Measurements from ENCODE around the gene PDGFRB. TPM values are rescaled to one million over a fixed set of nuclear protein-coding genes. Genes with fewer than 3 reads are reported as not detected.
A peak's percentile ranks its signal among the peaks of the same experiment; 100 is the strongest.

Gene PDGFRB
- total RNA-seq, 4 donors from 2014 or later, result 20.2 to 56.3 (median 28.3) TPM

DNA sequence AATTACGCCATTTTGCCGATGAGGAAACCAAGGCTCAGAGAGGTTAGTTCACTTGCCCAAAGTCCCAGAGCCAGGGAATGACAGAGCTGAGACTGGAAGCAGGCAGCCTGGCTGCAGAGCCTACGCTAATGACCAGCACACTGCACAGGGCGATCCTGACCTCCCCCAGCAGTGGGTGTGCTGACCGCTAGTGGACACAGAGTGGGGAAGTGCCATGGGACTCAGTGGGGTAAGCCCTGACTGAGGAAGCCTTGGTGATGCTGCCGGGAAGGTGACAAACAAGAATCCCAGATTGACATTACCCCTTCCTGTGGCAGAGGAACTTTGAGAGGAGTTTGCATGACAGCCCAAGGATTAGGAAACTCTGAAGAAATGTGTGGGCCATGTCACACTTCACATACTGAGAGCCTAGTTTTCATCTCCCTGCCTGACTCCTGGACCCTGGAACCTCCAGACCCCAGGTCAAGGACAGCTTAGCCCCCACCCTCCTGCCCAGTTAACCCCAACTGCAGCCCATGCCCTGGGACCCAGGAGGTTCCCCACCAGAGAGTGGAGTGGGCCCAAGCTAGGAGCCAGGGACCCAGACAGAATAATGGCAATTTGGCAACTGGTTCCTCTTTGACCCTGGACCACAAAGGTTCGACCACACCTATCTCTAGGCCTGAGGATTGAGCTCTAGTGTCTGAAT lies 49.6 kb downstream of the PDGFRB start:
- intact Hi-C loops (cut with DNase I; ENCODE audit: low total_unique reads) (no loop called here), in situ Hi-C loops (cut with MboI; ENCODE audit: low pct_ligation_motif_present in 1 of 4, low pct_unique_long_range_greater_than_20kb in 1 of 4, low sequenced_read_pairs in 3 of 4) (loop anchor here in 1 of 4 donors (25.0 kb wide), 1 partner anchor 269 kb away; no protein-coding TSS in a partner anchor)
- 86 to 100% methylated on average over 1 to 7 of the region's 7 CpGs for WGBS, 2 donors (ENCODE audit: low coverage in 1 of 2)
- TF ChIP-seq EP300 (IDR thresholded peaks at IDR 0.05; ENCODE audit: low read depth), result no peak
- TF ChIP-seq, protein P1, sequence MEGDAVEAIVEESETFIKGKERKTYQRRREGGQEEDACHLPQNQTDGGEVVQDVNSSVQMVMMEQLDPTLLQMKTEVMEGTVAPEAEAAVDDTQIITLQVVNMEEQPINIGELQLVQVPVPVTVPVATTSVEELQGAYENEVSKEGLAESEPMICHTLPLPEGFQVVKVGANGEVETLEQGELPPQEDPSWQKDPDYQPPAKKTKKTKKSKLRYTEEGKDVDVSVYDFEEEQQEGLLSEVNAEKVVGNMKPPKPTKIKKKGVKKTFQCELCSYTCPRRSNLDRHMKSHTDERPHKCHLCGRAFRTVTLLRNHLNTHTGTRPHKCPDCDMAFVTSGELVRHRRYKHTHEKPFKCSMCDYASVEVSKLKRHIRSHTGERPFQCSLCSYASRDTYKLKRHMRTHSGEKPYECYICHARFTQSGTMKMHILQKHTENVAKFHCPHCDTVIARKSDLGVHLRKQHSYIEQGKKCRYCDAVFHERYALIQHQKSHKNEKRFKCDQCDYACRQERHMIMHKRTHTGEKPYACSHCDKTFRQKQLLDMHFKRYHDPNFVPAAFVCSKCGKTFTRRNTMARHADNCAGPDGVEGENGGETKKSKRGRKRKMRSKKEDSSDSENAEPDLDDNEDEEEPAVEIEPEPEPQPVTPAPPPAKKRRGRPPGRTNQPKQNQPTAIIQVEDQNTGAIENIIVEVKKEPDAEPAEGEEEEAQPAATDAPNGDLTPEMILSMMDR (IDR thresholded peaks at IDR 0.05), result no peak
- no peak for TF ChIP-seq POLR2AphosphoS5 (IDR thresholded peaks at IDR 0.05)
- no peak for TF ChIP-seq POLR2A (IDR thresholded peaks at IDR 0.05)
- Histone ChIP-seq H3K27me3 (no peaks in the 10 kb centered on the region), H3K36me3 (no peaks in the 10 kb centered on the region), H3K9me3 (no peaks in the 10 kb centered on the region), H3K27ac (peak overlapping the region in 2 of 4 donors; percentile 40 to 55), H3K4me1 (peaks cover 0 to 34% (median 10%) of the 10 kb centered on the region in 4 donors), H3K4me3 (no peak overlapping the region)
- no peak for DNase-seq

DNA sequence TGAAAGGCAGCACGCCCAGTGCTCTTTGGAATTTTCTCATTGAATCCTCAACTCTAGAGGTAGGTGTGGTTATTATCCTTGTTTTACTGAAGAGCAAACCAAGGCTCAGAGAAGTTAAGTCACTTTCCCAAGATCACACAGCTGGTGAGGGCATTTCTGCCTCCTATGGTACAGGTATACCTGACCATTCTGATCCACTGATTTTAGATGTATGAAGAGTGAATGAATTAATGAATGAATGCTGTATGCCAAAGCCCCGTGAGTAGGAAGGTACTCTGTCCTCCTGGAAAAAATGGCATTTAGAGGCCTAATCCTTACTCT lies 51.1 kb downstream of the PDGFRB start:
- 85% methylated on average over 2 of the region's 2 CpGs; no CpG with 5 or more reads in 1 of the 2 donors for WGBS, 2 donors (ENCODE audit: low coverage in 1 of 2)
- intact Hi-C loops (cut with DNase I; ENCODE audit: low total_unique reads), result no loop called here

DNA sequence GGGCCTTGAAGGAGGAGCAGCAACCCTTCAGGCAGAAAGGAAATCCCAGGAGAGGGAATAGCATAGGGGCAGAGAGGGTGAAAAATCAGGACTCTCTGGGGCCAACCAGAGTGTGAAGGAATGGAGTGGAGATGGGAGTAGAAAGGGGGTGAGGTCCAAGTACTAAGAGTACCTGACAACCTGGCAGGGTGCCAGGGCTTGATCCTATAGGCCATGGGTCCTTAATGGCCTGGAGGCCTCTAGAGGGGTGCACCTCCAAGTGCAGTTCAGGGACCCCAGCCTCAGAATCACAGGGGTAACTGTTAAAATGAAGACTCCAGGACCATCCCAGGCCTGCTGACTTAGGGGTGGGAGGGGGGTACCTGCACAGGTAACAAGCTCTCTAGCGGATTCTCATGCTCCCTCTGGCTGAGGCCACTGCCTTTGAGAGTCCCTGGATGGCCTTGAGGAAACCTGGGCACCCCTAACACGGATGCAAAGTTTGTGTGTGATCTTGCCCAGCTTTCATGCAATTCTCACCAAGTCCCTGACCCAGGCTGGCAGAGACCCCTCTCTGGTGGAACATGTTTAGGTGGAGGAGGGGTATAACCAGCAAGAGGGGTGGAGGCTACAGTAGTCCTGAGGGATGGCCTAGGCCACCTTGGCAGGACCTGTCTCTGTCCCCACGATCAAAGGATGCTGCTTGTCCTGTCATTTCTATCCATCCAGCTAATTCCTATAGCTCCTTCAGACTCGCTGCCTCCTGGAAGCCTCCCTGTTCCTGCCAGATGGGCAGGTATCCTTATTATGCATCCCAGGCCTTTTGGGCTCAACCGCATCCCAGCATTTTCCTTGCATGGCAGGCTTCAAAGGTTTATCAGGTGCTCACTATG lies 51.7 kb downstream of the PDGFRB start:
- Histone ChIP-seq H3K27me3 (no peaks in the 10 kb centered on the region), H3K9me3 (no peaks in the 10 kb centered on the region), H3K4me3 (no peak overlapping the region), H3K4me1 (peaks cover 0 to 33% (median 10%) of the 10 kb centered on the region in 4 donors), H3K27ac (no peak overlapping the region), H3K36me3 (no peaks in the 10 kb centered on the region)
- intact Hi-C loops (cut with DNase I; ENCODE audit: low total_unique reads), result no loop called here
- in situ Hi-C loops (cut with MboI; ENCODE audit: low pct_ligation_motif_present in 1 of 4, low pct_unique_long_range_greater_than_20kb in 1 of 4, low sequenced_read_pairs in 3 of 4), result loop anchor here in 1 of 4 donors (25.0 kb wide), 1 partner anchor 267 kb away; no protein-coding TSS in a partner anchor
- 89% methylated on average over 5 of the region's 5 CpGs; no CpG with 5 or more reads in 1 of the 2 donors for WGBS, 2 donors (ENCODE audit: low coverage in 1 of 2)
- DNase-seq, result no peak
- no peak for TF ChIP-seq POLR2AphosphoS5 (IDR thresholded peaks at IDR 0.05)
- TF ChIP-seq, protein P1 (IDR thresholded peaks at IDR 0.05), result no peak
- no peak for TF ChIP-seq EP300 (IDR thresholded peaks at IDR 0.05; ENCODE audit: low read depth)
- TF ChIP-seq POLR2A (IDR thresholded peaks at IDR 0.05), result no peak

More for the DNA sequence above, 51.1 kb downstream of the PDGFRB start:
- TF ChIP-seq, protein P1 (IDR thresholded peaks at IDR 0.05), result no peak
- TF ChIP-seq EP300 (IDR thresholded peaks at IDR 0.05; ENCODE audit: low read depth) (no peak), POLR2AphosphoS5 (IDR thresholded peaks at IDR 0.05) (no peak), POLR2A (IDR thresholded peaks at IDR 0.05) (no peak)
- H3K9me3 ChIP-seq, result no peaks in the 10 kb centered on the region
- no peak overlapping the region for H3K4me3 ChIP-seq
- H3K36me3 ChIP-seq, result no peaks in the 10 kb centered on the region
- in situ Hi-C loops (cut with MboI; ENCODE audit: low pct_ligation_motif_present in 1 of 4, low pct_unique_long_range_greater_than_20kb in 1 of 4, low sequenced_read_pairs in 3 of 4), result loop anchor here in 1 of 4 donors (25.0 kb wide), 1 partner anchor 267 kb away; no protein-coding TSS in a partner anchor
- H3K27me3 ChIP-seq, result no peaks in the 10 kb centered on the region
- peaks cover 0 to 34% (median 10%) of the 10 kb centered on the region in 4 donors for H3K4me1 ChIP-seq
- no peak for DNase-seq
- no peak overlapping the region for H3K27ac ChIP-seq

DNA sequence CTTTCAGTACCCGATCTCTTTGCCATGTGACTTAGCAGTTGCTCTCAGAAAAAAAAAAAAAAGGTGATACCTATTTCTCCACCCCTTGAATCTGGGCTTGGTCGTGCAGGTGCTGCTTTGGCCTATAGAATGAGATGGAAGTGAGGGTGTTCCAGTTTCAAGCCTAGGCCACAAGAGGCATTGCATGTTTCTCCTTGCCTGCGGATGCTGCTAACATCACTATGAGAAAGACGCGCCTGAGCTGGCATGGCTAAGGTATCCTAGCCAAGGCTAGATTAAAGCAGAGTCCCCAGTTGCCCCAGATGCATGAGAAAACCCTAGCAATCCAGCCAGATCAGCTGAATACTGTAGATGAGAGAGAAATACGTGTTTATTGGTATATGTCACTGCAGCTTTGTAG lies 54.6 kb downstream of the PDGFRB start:
- H3K4me1 ChIP-seq, result peaks cover 0 to 5% (median 0%) of the 10 kb centered on the region in 4 donors
- no peak overlapping the region for H3K4me3 ChIP-seq
- no peaks in the 10 kb centered on the region for H3K27me3 ChIP-seq
- H3K9me3 ChIP-seq, result no peaks in the 10 kb centered on the region
- TF ChIP-seq POLR2AphosphoS5 (IDR thresholded peaks at IDR 0.05), result no peak
- no peak for TF ChIP-seq EP300 (IDR thresholded peaks at IDR 0.05; ENCODE audit: low read depth)
- TF ChIP-seq POLR2A (IDR thresholded peaks at IDR 0.05), result no peak
- TF ChIP-seq, protein P1 (IDR thresholded peaks at IDR 0.05), result no peak
- 62 to 75% methylated on average over 3 to 6 of the region's 6 CpGs for WGBS, 2 donors (ENCODE audit: low coverage in 1 of 2)
- in situ Hi-C loops (cut with MboI; ENCODE audit: low pct_ligation_motif_present in 1 of 4, low pct_unique_long_range_greater_than_20kb in 1 of 4, low sequenced_read_pairs in 3 of 4), result loop anchor here in 1 of 4 donors (25.0 kb wide), 1 partner anchor 264 kb away; no protein-coding TSS in a partner anchor
- no peak for DNase-seq
- H3K36me3 ChIP-seq, result no peaks in the 10 kb centered on the region
- H3K27ac ChIP-seq, result no peak overlapping the region
- intact Hi-C loops (cut with DNase I; ENCODE audit: low total_unique reads), result no loop called here
